Activated effector memory CD4-positive, alpha-beta T cell treated with anti-CD3 and anti-CD28 coated beads, Interleukin-2, amount 50 U/mL, for 16 hours (primary cell): ENCODE data around the gene EFCAB8.
"Not testable (repeated sequence)": the region's sequence is repeated elsewhere in the genome, so short reads cannot be mapped to it uniquely, and the experiment has no call there.

ENCODE experiments used
- DNase-seq: peaks from one replicate; pipeline ENCODE4 v3.0.0-alpha.2; 2020

EFCAB8 gene

DNA sequence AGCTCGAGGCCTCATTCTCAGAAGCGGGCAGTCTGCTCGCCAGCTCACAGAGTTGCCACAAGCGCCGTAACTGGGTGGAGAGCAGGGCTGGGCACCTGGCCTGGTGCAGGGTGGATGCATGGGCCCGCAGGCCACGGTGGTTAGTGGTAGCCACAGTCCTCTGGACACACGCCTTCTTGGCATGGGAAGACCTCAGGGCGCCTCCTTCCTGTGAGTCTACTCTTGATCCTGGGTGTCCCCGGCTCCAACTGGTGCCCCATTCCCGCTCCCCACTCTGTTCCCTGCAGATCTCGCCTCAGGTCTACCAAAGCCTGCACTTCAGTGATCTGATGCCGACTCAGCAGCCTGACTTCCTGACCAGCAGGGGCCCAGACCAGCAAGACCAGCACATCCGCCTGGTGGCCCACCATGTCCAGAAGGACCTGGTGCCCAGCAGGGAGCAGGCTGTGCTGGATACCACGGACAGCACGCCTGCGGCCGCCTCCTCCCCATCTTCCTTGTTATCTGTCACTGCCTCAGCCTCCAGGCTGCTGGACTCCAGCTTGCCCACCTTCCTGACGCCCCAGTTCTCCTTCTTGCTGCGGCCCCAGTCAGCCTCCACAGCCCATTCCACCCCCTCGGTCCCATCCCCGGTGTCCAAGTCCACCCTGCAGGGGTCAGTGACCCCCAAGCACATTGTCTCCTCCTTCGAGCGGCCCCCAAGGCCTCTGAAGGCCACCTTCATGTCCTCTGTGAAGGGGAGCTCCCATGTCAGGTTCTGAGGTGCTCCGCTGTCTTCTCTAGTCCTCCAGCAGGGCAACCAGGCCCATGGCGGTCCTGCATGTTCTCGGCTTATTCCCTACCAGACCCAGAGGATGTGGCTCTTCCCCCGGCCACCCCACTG lies 102.4 kb downstream of the EFCAB8 start:
- DNase-seq = no peak

DNA sequence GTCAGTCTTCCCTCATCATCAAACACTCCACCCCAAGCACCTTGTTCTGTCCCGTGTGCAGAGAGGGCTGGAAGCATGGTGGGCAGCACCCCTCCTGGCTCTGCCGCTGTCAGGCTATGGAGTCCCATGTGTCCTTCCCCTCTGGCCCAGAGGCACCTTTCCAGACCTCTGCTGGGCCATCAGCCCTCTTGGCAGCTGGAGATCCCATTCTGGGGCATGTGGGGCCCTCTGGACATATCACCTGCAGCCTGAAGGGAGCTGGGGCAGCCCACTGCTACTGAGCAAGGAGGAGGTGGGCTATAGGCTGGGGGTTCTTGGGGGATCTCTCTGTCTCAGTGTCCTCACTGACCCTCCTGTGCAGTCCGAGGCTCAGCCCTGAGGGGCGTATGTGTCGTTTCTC lies 103.3 kb downstream of the EFCAB8 start:
- no peak for DNase-seq

DNA sequence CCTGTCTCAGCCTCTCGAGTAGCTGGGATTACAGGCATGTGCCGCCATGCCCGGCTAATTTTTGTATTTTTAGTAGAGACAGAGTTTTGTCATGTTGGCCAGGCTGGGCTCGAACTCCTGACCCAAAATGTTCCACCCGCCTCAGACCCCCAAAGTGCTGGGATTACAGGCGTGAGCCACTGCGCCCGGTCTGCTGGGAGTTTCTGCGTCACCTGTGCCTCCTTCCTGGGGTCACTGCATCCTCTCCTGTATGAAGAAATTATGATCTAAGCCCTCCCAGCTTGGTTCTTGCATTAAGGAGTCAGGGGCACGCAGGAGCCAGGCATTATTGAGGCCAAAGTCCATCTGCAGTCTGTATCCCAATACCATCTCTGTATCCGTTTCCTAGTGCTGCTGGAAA lies 103.9 kb downstream of the EFCAB8 start:
- not testable (repeated sequence) for DNase-seq

DNA sequence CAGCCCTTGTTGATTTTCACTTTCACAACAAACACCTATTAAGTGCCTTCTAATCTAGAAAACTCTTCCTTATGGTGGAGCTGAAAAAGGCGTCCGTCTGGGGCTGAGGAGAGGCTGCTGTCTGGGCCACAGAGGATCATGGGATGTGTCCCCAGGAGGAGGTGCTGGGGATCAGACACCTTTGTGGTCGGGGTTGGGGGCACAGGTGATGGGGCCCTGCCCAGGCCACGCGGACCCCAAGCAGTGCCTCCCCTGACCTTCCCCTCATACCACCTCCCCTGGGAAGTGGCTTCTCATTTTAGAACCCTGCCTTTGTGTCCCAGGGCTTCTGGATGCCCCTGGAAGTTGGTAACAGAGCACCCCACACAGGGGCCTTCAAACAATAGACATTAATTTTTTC lies 104.5 kb downstream of the EFCAB8 start:
- DNase-seq = peak; percentile 46

DNA sequence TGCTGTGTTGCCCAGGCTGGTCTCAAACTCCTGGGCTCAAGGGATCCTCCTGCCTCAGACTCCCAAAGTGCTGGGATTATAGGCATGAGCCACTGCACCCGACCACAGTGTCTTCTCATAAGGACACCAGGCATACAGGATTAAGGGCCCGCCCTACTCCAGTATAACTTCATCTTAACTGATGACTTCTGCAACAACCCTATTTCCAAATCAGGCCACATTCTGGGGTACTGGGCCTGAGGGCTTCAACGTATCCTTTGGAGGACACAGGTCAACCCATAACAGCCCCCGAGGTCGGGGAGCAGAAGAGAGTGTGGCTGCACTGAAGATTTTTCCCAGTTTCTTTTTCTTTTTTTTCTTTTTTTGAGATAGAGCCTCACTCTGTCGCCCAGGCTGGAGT lies 105.9 kb downstream of the EFCAB8 start:
- DNase-seq = no peak

DNA sequence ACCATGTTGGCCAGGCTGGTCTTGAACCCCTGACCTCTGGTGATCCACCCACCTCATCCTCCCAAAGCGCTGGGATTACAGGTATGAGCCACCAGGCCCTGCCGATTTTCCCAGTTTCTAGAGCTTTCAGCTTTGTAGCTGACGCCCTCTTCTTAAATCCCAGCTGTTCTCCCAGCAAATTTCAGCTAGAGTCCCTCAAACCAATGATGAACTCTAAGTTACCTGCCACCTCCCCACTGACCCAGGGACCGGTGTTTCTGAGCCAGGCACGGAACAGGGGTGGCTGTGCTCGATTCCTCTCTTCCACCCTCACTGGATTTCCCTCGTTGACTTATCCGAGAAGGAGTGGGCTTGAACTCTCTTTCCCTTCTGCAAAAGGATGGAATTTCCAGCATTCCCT lies 106.4 kb downstream of the EFCAB8 start:
- DNase-seq = no peak

DNA sequence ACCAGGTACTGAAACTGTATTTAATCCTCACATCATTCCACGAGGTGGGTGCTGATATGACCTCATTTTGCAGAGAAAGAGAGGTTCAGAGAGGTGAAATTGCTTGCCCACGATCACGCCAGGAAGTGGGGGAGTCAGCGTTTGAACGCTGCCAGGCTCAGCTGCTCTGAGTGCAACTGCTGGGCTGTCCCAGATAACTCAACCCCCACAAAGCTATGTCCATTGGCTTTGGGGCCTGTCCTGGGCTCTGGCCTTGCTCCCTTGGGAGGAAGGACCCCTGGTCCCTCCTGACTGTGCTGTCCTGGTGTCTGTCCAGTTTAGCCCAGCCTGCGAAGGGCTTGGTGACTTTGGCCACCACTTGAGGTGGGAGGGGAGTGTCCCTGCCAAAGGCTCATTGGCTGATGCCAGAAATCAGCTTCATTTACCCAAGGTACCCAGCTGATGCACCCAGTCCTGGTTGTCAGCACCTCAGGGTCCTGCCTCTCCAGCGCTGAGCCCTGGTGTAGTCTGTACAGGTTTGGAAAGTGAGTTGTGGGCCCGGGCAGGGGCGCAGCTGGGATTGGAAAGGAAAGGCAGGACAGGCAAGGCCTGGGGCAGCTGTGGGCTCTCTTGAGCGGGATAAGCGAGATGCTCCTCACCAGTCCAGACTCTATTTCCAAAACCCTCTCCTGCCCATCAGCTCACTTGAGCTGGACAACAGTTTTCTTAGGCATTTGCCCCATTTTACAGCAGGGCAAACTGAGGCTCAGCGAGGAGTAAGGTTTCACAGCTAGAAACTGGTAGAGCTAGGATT lies 107.1 kb downstream of the EFCAB8 start:
- DNase-seq = peak; percentile 75

DNA sequence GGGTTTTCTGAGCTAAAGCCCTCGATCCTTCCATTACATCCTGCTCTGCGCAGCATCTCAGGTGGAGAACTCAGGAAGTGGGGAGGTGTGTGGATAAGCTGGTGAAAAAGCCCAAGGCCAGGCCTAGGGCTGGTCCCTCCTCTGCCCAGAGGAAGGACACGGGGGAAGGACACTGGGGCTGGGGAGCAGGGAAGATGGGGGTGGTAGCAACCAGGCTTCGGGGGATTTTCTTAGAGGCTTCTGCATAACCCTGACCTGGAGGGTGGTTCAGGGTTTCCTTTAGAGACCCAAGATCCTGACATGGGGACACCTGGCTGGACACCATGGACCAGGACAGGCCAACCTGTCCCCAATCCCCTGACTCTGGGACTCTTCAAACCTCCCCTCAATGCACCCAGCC lies 107.7 kb downstream of the EFCAB8 start:
- no peak for DNase-seq

DNA sequence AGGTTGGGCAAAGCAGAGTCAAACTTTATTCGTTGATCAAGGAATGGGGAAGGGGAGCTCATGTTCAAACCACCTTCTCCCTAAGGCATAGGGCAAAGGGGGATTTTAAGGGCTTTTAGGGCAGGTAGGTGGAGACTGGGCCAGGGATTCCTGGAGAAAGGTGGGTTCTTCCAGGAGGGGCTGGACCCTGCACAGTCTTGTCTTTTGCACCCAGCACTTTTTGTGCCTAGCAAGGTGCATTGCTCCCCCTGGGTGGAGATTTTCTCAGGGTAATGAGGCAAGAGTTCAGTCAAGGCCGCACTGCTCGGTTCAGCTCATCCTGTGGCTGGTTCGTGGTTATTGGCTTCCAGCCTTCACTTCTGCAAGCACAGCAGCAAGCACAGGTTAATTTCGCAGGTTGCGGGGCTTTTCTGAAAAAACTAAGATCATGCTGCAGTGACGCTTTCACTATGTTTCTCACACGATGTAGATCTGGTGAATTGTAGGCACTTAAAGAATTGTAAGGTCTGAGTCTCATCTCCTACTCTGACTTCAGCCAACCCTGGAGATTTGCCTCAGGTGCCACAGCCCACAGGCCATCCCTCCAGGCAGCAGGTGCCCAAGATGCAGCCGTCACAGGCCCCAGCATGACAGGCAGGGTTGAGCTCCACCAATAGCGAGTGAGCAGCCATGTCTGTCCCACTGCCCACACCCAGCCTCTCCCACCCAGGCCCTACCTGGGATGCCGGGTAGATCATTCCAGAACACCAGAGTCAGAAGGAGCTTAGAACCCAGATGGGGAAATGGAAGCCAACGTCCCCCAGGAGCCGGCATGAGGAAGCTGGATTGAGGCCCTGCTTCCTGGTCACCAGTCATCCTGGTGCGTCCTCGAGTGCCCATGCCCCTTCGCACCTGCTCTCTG lies 108.4 kb downstream of the EFCAB8 start:
- peak; percentile 79 for DNase-seq

DNA sequence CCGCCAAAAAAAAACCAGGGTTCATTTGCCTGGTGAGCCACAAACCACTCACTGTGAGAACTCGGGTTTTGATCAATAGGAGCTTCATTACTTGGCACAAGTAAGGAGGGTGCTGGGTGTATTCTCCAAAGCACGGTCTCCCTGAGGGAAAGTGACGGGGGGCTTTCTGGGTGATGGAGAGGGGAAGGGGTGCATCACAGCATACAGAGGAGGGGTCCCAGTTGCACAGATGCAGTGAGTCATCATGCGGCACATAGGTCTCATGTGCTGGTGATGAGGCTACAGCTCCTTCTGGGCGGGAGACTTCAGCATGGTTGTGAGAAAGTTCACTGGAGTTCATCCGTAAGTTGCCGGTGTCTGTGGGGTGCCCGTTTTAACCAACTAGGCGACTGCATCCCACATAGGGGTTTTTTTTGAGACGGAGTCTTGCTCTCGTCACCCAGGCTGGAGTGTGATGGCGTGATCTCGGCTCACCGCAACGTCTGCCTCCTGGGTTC lies 109.3 kb downstream of the EFCAB8 start:
- peak; percentile 79 for DNase-seq

DNA sequence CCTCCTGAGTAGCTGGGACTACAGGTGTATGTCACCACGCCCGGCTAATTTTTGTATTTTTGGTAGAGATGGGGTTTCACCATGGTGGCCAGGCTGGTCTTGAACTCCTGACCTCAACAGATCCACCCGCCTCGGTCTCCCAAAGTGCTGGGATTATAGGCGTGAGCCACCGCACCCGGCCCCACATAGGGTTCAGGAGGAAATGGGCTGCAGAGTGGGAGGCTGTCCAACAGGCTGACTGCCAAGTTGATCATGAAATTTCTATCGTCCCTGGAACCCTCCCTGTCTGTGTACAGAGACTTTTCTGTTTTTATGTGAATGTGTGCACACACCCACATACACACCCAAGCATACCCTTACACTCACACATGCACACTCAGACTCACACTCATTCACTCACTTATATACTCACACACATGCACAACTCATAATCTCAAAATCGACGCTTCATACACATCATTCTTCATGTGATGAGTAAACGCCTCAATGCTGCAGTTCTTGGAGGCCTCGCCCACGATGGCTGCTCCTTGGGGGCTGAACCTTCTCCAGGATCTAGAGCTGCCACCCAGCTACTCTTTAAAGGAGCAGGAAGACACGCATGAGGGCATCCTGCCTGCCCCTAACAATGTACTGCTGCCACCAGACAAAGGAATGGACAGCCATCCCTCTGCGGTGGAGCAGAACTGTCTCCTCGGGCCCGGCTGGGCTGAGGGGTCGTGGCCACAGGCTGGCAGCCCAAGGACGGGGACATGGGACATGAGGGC lies 109.9 kb downstream of the EFCAB8 start:
- DNase-seq = no peak

DNA sequence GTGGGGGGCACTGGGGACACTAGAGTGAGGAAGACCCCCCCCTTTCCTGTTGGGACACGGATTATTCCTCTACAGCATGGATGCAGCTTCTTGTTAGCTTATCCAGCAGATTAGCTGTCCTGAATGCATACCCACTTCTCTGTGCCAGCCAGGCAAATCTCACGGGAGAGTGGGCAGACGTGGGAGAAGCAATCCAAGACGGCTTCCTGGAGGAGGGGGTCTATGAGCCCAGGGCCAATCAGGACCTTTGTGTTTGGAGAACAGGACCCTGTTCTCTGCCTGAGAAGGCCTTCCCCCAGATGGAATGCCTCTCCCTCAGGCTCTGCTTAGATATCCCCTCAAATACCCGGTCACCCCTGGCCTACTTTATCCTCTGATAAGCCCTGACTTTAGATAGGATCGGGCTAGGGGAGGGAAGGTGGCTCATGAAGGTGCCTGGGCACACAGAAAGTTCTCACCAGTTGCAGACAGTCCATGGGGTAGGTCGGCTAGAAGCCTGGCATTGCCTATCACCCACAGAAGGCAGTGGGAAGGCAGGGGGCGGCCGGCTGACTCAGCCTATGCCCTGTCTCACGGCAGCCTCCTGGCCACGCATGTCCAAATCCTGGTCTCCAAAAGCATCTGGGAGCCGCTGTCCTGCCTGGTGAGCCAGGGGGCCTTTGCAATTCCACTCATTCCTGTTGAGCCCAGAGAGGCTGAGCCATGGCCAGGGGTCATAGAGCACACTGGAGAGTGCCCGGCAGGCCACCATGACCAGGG lies 110.8 kb downstream of the EFCAB8 start:
- no peak for DNase-seq

DNA sequence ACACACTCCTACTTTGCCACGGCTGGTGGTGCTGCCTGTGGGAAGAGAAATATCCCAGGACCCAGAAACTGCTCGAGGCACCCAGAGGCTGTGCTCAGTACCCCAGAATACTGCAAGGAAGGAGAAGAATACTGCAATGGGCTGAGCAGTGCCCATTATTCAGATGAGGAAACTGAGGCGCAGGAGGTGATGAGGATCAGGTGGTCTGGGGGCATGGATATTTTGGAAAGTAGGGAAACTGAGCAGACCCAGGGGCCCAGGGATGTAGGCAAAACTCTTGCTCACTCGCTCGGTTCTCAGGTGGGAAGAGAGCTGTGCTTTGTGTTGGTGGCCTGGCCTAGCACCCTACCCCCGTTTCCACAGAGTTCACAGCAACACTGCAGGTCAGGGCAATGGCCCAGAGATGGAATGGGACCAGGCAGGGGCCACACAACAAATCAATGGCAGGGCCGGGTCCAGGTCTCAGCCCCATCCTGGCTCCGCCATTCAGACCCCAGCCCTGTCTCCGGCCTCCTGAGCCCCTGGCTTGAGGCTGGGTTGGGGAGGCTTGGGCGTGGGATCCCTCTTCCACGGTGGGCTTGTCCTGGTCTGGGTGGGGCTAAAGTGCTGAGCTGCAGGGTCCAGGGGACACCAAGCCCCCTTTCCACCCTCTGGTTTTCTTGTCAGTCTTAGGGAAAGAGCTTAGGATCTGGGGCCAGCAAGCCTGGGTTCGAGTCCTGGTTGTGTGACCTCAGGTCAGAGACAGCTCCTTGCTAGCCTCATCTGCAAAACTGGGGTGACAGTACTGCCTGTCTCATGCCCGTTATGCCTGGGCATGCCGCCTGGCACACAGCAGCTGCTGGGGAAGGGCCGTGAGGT lies 111.6 kb downstream of the EFCAB8 start:
- DNase-seq = no peak

DNA sequence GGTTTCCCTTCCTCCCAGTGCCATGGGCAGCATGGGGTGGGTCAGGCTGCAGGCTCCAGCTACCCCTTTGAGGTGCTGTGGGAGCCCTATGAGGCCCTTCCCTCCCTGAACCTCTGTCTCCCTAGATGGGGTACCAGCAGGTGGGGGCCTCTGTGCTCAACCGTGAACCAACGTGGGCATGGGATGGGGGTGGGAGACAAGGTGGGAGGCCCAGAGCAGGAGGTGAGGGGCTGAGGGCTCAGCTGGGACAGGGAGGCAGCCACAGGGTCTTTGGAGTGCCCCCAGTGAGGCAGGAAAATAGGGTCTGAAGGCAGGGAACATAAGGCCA lies 112.2 kb downstream of the EFCAB8 start:
- no peak for DNase-seq

DNA sequence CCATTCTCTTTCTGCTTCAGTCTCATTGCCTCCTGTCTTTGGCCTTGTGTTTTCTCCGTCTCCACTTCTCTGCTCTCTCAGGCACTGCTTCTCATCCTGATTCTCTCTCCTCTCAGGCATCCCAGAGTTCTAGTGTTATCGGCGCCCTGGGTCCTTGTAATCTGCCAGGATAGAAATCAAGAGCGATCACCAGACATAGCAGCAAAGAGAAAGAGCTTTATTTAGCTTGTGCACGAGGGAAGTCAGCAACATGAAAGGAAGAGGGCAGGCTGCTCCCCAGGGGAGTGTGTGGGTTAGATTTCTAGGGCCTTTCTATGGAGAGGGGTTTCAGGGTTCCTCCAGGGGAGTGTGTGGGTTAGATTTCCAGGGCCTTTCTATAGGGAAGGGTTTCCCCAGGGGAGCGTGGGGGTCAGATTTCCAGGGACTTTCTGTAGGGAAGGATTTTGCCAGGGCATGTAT lies 113.0 kb downstream of the EFCAB8 start:
- DNase-seq = no peak

DNA sequence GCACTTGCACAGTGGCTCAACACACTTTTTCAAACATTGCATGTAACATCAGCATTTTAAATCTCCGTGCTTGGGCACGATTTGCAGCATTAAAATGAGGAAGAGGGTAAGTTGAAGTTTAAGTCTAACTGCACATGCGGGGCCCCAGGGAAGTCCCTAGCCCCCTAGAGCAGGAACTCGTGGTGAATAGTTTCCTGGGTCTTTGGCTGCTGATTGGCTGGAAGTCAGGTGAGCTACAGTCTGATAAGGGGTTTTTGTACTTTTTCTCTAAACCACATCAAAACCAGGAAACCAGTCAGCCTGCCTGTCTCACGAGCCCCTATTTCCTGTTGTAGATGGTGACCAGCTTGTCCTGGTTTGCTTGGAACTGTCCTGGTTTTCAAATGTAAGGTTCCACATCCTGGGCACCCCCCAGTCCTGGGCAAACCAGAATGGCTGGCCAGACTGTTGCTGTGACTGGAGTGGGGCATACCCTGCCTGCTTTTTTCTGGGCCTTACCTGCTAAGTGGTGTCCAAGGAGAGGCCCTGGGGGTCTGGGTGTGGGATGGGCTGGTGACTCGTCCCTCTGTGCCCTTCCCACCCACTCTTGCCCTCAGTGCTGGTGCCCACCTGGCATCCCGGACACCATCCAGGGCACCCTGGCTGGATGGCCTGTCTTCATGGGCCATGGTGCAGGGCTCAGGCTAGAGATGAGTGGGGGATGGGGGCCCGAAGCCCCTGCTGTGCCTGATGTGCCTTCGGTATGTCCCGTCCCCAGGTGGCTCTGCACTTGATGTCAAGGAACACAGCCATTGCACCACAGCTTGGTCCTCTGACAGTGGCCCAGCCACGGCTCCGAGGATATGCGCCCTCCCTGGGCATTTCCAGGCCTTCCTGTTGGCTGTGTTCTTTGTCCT lies 113.7 kb downstream of the EFCAB8 start:
- peak; percentile 91 for DNase-seq

DNA sequence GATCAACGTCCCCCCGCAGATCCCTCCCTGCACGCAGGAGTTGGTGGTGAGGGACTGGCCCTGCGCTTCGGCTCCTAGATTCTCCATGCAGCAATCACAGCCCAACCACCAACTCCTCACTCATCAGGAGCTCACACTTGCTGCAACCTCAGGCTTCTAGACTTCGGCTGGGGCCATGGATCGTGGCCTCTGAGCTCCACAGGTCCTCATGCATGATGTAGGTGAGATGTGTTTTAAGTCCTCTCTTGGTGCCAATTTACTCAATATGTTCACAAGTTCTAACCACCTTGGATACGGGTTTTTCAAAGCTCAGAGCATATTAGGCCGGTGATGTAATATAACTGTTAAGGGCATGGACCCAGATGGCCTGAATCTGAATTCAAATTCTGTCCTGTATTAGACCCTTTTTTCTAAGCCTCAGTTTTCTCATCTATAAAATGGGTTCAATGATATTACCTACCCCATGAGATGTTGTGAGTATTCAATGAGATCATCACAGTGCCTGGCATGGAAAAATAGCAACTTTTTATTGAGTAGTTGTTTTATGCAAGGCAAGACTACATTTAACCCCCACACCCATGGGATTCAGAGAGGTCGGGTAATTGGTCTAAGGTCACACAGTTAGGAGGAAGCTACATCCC lies 114.5 kb downstream of the EFCAB8 start:
- DNase-seq = no peak

DNA sequence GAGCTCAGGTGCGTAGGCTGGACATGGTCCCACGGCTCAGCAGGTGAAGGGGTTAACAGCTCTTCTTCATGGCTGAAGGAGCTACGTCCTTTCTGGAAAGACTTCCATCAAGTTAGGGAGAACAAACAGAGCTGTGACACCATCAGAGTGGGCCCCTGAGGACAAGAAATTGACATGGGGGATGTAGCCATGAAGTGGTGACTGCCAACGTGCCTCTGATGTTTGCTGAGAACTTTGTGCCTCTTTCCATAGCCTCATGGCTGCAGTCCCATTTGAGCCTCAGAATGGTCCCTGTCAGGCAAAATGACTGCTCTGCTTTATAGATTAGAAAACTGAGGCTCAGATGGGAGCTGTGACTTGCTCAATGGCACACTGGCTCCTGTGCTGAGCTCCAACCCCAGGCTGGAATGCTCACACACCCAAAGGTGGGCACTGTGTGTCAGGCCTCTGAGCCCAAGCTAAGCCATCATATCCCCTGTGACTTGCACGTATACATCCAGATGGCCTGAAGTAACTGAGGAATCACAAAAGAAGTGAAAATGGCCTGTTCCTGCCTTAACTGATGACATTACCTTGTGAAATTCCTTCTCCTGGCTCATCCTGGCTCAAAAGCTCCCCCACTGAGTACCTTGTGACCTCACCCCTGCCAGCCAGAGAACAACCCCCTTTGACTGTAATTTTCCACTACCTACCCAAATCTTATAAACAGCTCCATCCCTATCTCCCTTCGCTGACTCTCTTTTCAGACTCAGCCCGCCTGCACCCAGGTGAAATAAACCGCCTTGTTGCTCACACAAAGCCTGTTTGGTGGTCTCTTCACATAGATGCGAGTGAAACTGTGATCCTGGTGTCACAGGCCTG lies 115.7 kb downstream of the EFCAB8 start:
- not testable (repeated sequence) for DNase-seq
